H1 (cell line): ENCODE measurements around the gene GAS6.

Experiments used
- EZH2 ChIP-seq: fragments of 200-600 bp; sonication (generic); IDR thresholded peaks from 2 replicates; pipeline ENCODE4 v1.7.1; 2012; ENCODE audit warnings: low read depth, mild to moderate bottlenecking, moderate library complexity, low read length, inconsistent platforms; ENCODE audit not compliant: severe bottlenecking
- HDAC2 ChIP-seq, 2 experiments: fragments of 300-600 bp in 1 of 2; sonication (generic) in 1 of 2; IDR thresholded peaks; 2 replicates each; pipeline ENCODE4 v1.6.1; 2011 to 2012; ENCODE audit warnings: low read depth in 2 of 2, low read length in 2 of 2, mild to moderate bottlenecking in 2 of 2, moderate library complexity in 2 of 2, borderline replicate concordance in 1 of 2, inconsistent platforms in 1 of 2
- POLR2A ChIP-seq, 2 experiments: IDR thresholded peaks; 1 replicate in 1 of 2; 2 replicates in 1 of 2; pipeline ENCODE4 v1.6.1; 2011; ENCODE audit warnings: low read depth in 2 of 2, low read length in 2 of 2, mild to moderate bottlenecking in 2 of 2; ENCODE audit errors: control extremely low read depth in 1 of 2
- RFX5 ChIP-seq: IDR thresholded peaks from 2 replicates; pipeline ENCODE4 v1.6.1; 2011; ENCODE audit warnings: low read depth, low read length, improper control_type of control experiment, borderline replicate concordance
- RNF2 ChIP-seq: fragments of 200-900, 300-1000 bp; sonication (generic); IDR thresholded peaks from 2 replicates; pipeline ENCODE4 v1.7.1; 2016; ENCODE audit warnings: borderline replicate concordance, low read depth, mild to moderate bottlenecking, antibody characterized with exemption, low read length; ENCODE audit not compliant: poor library complexity, severe bottlenecking; ENCODE audit errors: missing control alignments
- SRF ChIP-seq: IDR thresholded peaks from 2 replicates; pipeline ENCODE4 v1.6.1; 2011; ENCODE audit warnings: mild to moderate bottlenecking, low read depth, low read length, moderate library complexity
- TAF7 ChIP-seq: optimal IDR thresholded peaks from 2 replicates; pipeline ENCODE3; 2011; ENCODE audit warnings: low read depth, mild to moderate bottlenecking, inconsistent platforms, low read length, moderate library complexity, borderline replicate concordance
- YY1 ChIP-seq: IDR thresholded peaks from 2 replicates; pipeline ENCODE4 v1.6.1; 2011; ENCODE audit warnings: low read depth, mild to moderate bottlenecking, low read length
- ZNF274 ChIP-seq: IDR thresholded peaks from 2 replicates; pipeline ENCODE4 v1.7.0; 2012; ENCODE audit warnings: low read length, borderline replicate concordance; ENCODE audit errors: extremely low read depth
- TF ChIP-seq, protein P1 (sequence below), 3 experiments: IDR thresholded peaks; 1 replicate in 2 of 3; 2 replicates in 1 of 3; pipeline versions ENCODE4 v1.5.1 to v1.6.1; 2011; ENCODE audit warnings: low read length in 3 of 3, mild to moderate bottlenecking in 3 of 3, inconsistent platforms in 2 of 3, low read depth in 1 of 3, moderate library complexity in 1 of 3; ENCODE audit not compliant: insufficient read depth in 1 of 3; ENCODE audit errors: control extremely low read depth in 1 of 3

DNA sequence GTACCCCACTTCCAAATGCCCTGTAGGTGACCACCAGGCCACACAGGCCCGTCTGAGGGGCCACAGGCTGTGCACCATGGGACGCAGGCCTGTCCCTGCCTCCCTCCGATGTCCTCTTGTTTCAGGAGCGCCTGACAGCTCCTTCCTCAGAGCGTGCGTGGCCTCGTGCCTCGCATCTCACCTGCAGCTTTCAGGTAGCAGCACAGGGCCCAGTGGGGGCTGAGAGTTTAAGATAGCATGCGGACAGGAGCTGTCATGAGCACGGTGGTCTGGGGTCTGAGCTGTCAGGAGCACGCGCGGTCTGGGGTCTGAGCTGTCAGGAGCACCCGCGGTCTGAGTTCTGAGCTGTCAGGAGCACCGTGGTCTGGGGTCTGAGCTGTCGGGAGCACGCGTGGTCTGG lies 40.1 kb downstream of the GAS6 start:
- TF ChIP-seq HDAC2 (IDR thresholded peaks at IDR 0.05; ENCODE audit: borderline replicate concordance in 1 of 2, low read depth in 2 of 2, low read length in 2 of 2) = no peak
- no peak for TF ChIP-seq ZNF274
- TF ChIP-seq POLR2A (IDR thresholded peaks at IDR 0.05; ENCODE audit: control extremely low read depth in 1 of 2, low read depth in 2 of 2, low read length in 2 of 2) = no peak
- TF ChIP-seq, protein P1, sequence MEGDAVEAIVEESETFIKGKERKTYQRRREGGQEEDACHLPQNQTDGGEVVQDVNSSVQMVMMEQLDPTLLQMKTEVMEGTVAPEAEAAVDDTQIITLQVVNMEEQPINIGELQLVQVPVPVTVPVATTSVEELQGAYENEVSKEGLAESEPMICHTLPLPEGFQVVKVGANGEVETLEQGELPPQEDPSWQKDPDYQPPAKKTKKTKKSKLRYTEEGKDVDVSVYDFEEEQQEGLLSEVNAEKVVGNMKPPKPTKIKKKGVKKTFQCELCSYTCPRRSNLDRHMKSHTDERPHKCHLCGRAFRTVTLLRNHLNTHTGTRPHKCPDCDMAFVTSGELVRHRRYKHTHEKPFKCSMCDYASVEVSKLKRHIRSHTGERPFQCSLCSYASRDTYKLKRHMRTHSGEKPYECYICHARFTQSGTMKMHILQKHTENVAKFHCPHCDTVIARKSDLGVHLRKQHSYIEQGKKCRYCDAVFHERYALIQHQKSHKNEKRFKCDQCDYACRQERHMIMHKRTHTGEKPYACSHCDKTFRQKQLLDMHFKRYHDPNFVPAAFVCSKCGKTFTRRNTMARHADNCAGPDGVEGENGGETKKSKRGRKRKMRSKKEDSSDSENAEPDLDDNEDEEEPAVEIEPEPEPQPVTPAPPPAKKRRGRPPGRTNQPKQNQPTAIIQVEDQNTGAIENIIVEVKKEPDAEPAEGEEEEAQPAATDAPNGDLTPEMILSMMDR (IDR thresholded peaks at IDR 0.05; ENCODE audit: control extremely low read depth in 1 of 3, insufficient read depth in 1 of 3, low read depth in 1 of 3, low read length in 3 of 3) = no peak
- TF ChIP-seq RNF2 = no peak
- TF ChIP-seq SRF = no peak
- no peak for TF ChIP-seq EZH2
- TF ChIP-seq RFX5 = no peak
- no peak for TF ChIP-seq TAF7
- no peak for TF ChIP-seq YY1
